SHP77 (cell line): ENCODE measurements around the gene LTO1.

Experiments used
- DNase-seq, 2 experiments: peaks; one replicate each; lab custom pipeline; 2025; lab: John Stamatoyannopoulos, UW

LTO1 gene

DNA sequence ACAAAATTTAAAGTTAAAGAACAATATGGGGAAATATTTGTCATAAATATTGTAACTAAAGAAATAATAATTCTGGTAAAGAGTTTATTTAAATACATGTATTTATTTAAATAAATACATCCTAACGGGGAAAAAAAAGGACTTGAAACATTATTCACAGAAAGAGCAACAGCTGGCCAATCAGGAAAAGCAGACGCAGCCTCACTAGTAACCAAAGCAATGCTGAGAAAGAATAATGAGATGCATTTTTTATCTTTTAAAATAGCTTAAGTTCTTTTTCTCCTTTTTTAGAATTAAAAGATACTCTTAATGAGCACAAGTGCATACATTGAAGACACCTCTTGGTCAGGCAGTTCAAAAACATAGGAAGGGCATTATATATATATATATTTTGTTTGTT, 2.6 kb upstream of the LTO1 start:
- DNase-seq: no peak

DNA sequence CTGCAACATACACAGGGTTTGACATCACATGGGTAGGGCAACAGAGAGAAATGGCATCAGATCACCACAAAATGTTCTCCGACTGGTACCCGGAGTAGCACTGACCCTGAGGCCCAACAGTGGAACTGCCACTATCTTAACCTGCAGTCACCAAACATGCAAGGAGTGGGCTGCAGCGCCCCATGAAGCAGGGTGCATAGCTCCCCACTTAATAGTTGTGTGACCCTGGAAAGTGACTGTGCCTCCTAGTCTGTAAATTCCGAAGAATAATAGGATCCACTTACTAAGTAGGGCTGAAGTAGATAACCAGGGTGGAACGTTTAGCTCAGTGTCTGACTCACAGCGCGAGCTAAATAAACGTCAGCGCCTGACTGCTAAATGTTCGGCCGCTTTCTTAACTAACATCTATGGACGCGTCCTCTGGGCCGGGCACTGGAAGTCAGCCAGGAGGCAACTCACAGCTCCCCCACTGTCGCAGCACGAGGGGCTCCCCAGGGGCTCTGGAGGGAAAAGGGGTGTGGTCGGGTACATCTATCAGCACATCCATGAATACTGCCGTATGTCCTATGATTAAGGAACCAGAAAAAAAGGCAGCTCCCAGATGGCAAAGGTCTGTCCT, 777 bp downstream of the LTO1 start:
- no peak for DNase-seq

DNA sequence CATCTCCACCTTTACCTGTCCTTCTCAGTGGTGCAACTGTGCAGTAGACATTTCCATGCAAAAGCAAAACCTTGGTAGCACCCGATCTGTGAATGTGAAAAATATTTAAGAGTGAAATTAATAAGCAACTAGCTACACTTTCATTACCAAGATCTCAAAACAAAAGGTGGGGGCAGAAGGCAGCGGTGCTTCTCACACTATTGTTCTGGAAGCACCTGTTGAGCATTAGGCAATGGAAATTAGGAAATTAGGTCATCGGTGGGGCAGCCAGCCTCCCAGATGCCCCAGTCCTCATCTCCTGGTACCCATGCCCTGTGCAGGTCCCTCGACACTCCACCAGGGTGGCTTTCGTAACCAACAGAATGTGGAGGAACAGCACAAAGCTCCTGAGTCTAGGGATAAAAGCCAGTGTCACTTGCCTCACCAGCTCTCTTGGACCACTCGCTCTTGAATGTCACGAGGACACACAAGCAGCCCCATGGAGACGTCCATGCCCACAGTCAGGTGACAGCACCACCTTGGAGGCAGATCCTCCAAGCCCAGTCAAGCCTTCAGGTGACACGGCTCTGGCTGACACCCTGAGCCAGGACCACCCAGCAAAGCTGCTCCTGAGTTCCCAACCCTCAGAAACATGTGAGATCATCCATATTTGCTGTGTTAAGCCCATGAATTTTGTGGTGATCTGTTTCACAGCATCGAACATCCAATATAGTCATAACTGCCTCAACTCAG, 3.3 kb downstream of the LTO1 start:
- DNase-seq: no peak

DNA sequence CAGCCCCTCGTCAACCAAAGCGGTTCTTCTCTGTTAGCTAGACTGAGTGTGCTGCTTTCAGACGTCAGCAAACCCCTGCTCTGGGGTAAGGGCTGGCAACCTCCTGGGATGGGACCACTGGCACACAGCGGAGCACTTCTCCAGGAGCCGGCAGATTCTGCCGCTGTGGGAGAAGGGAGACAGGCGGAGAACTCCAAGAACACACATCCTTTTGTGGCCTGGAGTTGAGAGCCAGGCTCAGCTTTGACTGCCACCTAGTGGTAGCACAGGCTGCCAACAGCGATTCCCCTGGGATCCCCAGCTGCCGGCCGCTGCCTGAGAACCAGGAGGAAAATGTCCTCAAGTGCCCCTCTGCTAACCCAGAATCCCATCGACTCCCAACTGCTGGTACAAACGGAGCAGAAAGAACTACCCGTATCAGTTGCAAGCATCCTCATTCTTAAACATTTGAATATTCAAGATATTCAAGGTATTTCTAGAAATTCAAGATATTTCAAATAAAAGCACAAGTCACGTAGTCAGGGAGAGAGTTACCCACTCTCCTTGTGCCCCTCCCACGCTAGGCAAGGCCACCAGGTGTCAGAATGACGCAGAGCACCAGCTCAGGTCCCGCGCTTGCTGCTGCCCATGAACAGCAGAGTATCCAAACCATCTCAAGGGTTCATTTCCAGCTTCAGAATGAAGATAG, 4.9 kb downstream of the LTO1 start:
- peak; percentile 85 to 89 for DNase-seq

DNA sequence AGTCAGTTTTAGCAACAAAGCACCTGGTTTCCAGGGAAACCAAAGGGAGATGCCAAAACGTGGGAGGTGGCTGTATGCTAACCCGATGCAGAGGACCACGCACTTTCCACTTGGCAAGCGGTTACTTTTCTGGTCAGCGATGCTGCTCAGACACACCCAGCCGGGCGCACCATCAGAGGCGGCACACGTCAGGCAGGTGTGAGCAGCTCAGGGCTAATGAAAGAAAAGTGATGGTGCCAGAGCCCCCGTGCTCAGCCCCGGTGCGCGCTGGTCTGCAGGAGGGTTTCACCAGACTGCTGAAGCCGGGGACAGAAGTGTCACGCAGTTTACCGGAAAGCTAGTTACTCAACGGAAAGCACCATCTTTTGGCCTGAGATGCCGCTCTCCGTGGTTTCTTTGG, 5.7 kb downstream of the LTO1 start:
- no peak for DNase-seq

DNA sequence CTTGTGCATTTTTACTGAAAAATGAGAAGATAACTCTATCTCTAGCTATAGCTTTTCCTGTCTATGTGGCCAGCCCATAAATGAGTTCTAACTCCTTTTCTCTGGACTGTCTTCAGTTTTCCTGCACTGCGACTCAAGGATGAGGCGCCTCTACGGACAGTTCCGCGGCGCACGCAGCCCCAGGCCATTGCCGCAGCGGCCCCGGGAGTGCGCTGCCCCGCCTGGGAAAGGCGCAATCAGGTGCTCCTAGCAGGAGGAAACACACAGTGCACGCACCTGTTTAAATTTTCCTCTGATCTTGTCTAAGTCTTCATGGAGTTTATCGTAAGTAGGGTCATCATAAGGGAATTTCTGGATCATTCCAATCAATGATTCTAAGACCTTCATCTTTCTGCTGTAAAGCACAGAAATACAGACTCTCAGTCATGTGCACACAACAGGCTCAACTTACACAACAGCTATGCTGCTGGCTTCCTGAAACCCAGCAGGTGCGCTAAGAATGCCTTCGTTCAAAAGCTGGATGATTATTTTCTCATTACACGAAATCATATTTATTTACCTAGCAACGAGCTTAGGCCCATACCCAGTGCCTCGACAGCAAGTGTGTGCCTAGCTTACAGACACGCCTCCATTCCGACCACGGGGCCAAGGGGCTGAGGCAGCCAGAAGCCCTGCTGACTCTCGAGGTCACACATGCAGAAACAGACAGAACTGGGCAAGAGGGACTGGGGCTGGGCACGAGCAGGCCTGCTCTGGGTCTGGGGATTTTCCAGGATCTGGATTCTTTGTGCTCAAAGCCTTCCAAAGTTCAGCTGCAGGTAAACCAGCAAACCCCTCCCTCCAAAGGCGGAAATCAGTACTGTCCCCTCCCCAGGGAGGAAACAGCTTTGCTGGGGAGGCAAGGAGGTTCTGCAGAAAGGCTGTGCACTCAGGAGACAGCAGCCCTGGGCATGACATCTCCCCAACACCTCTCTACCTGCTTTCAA, 7.2 kb downstream of the LTO1 start:
- no peak for DNase-seq

DNA sequence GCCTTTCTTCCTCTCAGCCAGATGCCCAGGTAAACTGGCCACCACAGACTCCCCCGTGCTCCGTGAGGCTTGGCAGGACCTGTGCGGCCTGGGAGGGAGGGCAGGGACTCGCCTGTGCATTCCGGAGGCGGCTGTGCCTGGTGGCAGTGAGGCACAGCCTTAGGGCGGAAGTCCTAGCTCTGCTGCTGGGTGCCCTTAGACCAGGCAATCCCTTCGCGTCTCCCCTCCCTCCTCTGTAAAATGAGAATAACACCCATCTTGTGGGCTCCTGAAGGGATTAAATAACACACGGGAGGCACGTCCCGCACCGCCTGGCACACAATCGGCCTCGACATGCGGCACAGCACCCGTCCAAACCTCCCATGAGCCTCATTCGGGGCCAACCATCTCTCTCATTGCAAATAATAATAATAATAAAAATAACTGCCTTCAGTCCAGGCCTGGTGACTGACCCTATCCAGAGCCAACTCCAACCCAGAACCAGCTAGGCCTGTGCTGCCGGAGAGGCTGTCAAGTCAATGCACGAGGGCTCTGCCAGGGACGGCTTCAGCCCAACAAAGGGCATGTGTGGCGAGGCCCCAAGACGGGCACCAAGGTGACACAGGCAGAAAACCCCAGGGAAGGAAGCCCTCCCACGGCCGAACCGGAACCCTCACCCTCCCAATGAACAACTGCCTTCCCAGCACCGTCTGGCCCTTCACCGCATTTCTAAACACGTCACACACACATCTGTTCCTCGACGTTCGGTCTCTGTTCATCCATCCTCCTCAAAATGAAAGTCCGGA, 8.2 kb downstream of the LTO1 start:
- DNase-seq: no peak

DNA sequence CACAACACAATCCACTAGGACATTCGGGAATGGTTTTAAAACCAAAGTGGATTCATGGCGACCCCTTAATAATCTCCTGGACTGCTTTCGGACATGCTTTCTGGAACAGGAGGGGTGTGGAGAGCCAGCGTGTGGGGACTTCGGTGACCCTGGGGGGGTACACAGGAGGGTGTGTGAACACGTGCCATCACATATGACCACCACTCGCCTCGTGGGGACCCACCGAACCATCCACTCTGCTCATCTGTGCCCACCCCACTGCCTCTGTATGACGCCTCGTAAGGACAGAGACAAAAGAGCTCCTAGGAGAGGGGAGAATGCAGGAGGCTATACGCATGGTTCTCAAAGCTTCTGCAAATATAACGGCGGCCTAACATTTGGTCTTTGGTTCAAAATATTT, 8.9 kb downstream of the LTO1 start:
- DNase-seq: no peak

DNA sequence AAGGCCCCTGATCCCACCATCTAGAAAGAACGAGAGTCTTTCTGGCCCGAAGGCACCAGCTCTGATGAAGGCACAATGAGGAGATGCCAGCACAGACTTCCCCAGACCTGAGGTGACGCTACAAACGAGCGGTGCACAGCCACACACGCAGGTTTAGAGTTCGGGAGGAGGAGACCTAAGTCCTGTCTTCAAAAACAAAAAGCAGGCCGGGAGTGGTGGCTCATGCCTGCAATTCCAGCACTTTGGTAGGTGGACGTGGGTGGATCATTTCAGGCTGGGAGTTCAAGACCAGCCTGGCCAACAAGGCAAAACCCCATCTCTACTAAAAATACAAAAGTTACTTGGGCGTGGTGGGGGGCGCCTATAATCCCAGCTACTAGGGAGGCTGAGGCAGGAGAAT, 9.5 kb downstream of the LTO1 start:
- DNase-seq: no peak

DNA sequence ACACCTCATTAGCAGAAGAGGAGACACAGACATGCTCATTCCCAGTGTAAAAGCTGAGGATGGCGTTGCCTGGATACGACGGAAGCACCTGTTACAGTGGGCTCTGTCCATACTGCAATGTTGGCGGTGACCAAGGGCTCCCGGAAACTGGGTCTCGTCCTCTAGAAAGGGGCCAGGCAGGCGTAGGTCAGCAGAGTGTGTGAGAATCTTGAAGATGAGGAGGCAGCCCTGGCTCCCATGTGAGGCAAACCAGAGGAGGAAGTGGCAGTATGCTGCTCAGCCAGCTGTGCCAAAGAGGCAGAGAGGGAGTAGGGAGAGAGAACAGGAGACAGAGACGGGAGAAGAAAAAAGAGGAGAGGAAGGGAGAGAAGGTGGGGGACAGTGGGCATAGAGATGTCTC, 10.3 kb downstream of the LTO1 start:
- DNase-seq: no peak

DNA sequence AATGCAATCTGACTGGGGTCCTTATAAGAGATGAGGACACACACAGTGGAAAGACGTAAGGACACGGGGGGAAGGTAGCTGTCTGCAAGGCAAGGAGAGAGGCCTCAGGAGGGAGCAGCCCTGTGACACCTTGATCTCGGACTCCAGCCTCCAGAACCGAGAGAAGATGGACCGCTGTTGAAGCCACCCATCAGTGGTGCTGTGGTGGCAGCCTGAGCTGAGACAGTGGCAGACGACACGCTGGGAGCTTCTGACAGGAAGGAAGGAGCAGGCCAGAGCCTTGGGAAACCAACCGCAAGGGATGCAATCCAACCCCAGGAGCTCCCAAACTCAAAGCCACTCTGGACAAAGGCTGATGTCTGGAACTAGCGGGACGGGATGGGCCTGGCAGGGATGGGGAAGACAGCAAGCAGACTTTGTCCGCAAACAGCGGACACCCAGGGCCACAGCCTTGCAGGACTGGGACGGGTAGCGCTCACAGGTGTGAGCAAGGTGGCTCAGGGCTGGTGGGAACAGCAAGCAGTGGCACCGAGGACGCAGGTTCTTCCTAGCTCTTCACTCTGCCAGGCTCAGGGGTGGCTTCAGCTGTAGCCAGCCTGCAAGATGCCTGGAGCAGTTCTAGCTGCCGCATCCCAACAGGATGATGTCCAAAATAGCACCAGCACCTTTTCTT, 10.9 kb downstream of the LTO1 start:
- no peak for DNase-seq

DNA sequence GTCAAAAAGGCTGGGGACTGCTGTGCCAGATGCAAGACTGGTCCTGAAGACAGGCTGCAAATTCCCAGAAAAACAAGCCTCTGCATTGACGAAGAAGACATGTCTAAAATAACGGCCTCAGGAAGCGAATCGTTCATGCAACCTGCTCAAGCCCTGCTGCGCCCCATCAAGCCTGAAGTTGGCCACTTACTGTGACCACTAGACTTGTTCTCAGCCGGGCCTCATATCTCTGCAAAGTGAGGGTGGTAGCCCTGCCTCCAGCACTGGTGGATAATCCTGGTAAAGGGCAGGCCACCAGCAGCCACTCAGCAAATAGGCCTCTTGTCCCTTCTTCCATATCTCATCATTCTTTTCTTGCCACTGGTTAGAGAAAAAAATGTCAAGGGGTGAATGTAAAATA, 11.8 kb downstream of the LTO1 start:
- no peak for DNase-seq

DNA sequence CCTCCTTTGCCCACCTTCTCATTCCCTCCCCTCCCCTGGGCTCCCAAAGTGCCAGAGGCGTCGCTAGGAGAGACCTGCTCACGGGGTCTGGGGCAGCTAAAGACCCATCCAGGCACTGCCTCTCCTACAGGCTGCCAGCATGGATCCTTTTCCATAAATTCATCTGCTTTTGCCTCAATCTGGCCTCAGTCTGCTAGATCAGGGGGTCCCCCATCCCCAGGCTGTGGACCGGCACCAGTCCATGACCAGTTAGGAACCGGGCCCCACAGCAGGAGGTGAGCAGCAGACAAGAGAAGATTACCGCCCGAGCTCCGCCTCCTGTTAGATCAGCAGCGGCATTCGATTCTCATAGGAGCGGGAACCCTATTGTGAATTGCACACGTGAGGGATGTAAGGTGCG, 12.3 kb downstream of the LTO1 start:
- no peak for DNase-seq

DNA sequence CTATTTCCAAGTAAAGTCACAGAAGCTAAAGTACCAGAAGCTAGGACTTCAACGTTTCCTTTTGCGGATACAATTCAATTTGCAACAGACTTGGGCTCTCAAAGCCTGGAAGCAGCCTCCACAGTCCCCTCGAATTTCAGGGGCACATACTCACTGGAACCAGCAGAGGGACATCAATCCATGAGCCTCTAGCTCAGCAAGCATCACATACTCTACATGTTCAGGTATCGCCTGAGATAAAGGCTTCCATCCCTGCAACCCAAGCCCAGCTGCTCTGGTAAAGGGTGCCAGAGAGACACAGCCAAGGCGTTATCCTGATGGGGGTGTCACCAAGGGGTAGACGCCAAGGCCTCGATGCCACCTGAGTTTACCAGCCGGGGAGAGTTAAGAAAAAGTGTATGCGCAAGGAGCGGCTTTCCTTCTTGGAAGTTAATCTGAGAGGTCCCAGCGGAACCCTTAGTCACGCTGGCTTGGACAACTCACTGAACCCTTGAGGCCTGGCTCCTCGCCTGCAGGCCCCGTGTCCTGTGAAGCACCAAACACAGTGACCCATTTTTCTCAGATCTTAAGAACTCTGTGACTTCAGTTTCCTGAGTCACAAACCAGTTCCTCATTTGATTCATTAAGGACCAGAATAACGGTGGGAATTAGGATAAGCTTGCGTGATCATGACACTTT, 13.0 kb downstream of the LTO1 start:
- DNase-seq: no peak

DNA sequence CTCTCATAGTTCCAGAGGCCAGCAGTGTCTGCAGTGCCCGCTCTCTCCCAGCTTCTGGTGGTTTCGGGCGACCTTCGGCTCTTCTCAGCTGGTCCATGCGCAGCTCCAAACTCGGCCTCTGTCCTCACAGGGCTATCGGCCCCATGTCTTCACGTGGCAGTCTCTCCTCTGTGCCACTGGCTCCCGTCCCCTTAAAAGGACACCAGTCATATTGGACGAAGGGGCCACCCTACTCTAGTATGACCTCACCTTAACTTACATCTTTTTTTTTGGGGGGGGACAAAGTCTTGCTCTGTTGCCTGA, 13.8 kb downstream of the LTO1 start:
- DNase-seq: no peak

DNA sequence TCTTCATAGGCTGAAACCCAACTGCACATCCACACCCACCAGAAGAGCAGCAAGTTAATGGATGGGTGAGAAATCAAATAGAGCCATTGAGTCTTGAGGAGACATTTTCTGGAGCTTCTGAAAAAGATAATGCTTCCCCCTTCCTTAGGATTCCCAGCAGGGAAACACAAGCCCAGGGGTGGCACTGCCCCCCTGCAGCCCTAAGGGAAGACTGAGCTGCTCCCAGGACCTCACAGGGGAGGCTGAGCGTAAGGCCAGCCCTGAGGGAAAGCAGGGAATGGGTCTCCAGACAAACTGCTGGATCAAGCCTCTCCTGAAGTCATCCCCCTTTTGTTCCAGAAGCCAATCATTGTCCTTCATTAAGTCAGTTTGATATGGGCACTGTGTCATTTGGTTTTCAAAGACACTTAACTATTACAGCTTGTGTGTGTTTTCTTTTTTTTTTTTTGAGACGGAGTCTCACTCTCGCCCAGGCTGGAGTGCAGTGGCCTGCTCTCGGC, 15.1 kb downstream of the LTO1 start:
- no peak for DNase-seq

DNA sequence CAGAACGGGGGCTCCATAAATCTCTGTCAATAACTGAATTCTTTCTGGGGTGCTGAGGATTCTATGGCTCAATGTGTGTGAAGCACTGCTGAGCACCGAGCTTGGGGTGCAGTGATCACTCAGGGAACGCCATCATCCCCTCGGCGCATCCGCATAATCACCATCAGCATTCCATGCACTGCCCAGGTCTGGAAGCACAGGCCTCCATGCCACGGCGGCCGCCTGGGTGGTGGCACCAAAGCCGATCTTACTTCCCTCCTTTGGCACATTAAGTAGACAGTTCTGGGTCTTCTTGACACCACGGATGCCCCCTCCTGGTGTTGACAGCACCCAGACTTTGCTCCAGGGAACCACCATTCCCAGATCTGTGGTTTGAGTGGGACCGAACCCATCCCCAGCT, 15.6 kb downstream of the LTO1 start:
- no peak for DNase-seq

DNA sequence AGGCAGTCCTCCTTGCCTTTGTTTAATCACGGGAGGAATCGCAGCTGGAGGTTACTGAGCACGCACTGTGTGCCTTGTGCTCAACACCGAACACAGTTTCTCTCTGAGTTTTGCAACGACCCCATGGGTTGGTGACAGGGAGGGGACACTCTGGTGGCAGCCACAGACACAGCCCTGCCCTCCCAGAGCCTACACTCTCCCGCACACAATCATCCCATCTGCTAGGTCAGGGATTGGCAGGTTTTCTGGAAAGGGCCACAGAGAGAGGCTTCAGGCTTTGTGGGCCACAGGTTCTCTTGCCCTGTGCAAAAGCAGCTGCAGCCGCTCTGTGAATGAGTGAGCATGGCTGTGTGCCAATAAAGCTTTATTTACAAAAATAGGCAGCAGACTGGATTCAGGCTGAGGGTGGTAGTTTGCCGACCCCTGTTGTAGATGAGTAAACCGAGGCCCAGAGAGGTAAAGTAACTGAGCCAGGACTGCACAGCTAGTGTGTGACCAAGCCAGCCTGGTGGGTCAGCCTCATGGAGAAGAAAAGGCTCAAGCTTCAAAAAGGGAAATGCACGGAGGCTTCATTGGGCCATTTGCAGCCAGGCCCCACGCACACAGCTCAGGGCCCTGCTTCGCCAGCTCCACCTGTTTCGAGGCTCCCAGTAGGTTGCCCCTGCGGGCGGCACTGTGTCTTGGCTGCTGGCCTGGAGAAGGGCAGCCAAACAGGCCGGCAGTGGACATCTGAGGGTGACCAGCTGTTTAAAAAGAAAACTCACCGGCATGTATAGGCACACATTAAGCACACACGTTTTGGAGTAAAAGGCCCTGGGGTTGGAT, 16.3 kb downstream of the LTO1 start:
- peak; percentile 61 to 72 for DNase-seq

DNA sequence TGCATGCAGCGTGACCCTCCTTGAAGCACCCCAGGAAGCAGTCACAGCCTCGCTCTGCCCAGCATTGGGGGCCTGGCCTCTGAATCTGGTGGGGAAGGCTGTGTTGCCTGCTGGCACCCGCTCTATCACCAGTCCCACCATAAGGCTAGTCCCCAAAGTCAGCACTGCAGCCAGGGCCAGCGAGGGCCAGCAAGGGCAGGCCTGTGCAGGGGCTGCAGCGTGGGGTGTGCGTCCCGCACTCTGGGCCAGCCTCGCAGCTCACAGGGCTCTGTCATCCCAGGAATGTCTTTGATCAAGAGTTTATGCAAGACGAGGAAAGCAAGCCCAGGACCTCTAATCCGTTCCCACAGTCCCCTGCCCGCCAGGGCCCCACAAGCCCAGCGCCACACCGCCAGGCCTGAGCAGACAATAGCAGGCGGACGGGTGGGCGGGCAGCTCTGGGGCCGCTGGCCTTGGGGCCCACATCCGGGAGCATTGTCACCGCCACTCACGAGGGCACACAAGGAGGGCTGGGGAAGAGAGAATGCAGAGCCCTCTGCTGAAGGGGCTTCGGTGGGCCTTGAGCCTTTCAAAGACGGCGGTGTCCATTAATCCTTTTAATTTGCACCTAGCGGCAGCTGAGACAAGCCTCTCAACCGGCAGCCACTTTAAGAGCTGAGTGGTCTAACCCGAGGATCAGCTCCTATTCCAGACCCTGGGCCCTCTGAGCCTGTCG, 17.1 kb downstream of the LTO1 start:
- DNase-seq: peak in 1 of 2 experiments; percentile 51
